Kidney (tissue), 14 donors: Measurements from ENCODE around the gene TNK2. TPM values are rescaled to one million over a fixed set of nuclear protein-coding genes. Genes with fewer than 3 reads are reported as not detected.

Experiments
- DNase-seq, 5 donors: peaks; one replicate each; pipeline ENCODE4 v3.0.0-alpha.2; 2013 to 2020
- FAIRE-seq: peaks from 2 replicates; lab custom pipeline; 2012; peaks lifted over from hg19 to GRCh38; lab: Jason Lieb, UNC
- H3K27ac ChIP-seq, 2 donors: one replicate each; pipeline ENCODE4 v1.7.0; 2013; ENCODE audit warnings: low read depth in 2 of 2, low read length in 2 of 2, inconsistent platforms in 1 of 2
- H3K27me3 ChIP-seq: one replicate; pipeline ENCODE4 v1.7.1; 2013; ENCODE audit warnings: low read length, inconsistent platforms; ENCODE audit not compliant: control insufficient read depth, insufficient read depth
- H3K36me3 ChIP-seq, 3 donors: one replicate each; pipeline versions ENCODE4 v1.7.0 to v1.7.1; 2013; ENCODE audit warnings: low read length in 3 of 3, control low read depth in 1 of 3, inconsistent platforms in 1 of 3; ENCODE audit not compliant: insufficient read depth in 3 of 3, control insufficient read depth in 2 of 3
- H3K4me1 ChIP-seq, 3 donors: one replicate each; pipeline versions ENCODE4 v1.7.0 to v1.7.1; 2013; ENCODE audit warnings: low read length in 3 of 3, inconsistent platforms in 1 of 3, low read depth in 1 of 3; ENCODE audit not compliant: control insufficient read depth in 2 of 3, insufficient read depth in 2 of 3
- H3K4me3 ChIP-seq, 3 donors: one replicate each; pipeline versions ENCODE4 v1.7.0 to v1.8.1; 2013; ENCODE audit warnings: low read length in 3 of 3, control low read depth in 1 of 3, inconsistent platforms in 1 of 3
- H3K9ac ChIP-seq, 3 donors: one replicate each; pipeline versions ENCODE4 v1.7.0 to v1.7.1; 2013; ENCODE audit warnings: low read length in 3 of 3, control low read depth in 1 of 3, inconsistent platforms in 1 of 3
- H3K9me3 ChIP-seq, 3 donors: one replicate each; pipeline versions ENCODE4 v1.7.0 to v1.7.1; 2013; ENCODE audit warnings: low read length in 3 of 3, control low read depth in 1 of 3, inconsistent platforms in 1 of 3; ENCODE audit not compliant: control insufficient read depth in 2 of 3, insufficient read depth in 1 of 3
- intact Hi-C: fragments of 100-400 bp; cut with DNase I; formaldehyde crosslinking; loops from one replicate; pipeline ENCODE4 v1.11.1; 2022
- polyA plus RNA-seq: library from polyadenylated mRNA; stranded (reverse); fragments of 350-450 nt; fragmentation: Illumina TruSeq; extraction: RNeasy Lipid Tissue Mini Kit (QIAGEN cat#74804); gene quantifications from one replicate; pipeline ENCODE4 v1.2.3, GENCODE V29; 2014; ENCODE audit warnings: low read depth, low replicate concordance; ENCODE audit not compliant: insufficient read depth
- total RNA-seq: library from RNA; stranded (reverse); fragmentation: NEBNext Ultra II Directional; extraction: Animal tissue kit (Norgen Biotek cat#: 25700); gene quantifications from one replicate; pipeline ENCODE4 v1.2.1, GENCODE V29; 2021
- TF ChIP-seq, protein P1 (sequence below): IDR thresholded peaks from 3 replicates; pipeline ENCODE4 v1.5.1; 2012; ENCODE audit warnings: mild to moderate bottlenecking, moderate library complexity, borderline replicate concordance; ENCODE audit not compliant: insufficient read depth; ENCODE audit errors: extremely low read depth
- donor health status: control.
- donor health status: control.
- donor health status: control.
- donor health status: control.
- donor health status: control.
- donor health status: DM: yes; HTN: yes; CAD: no.
- donor health status: Normal renal cell carcinoma (clear cell type).

TNK2 gene
- total and polyA plus RNA-seq, 2 donors from 2014 or later: 14.7 to 42.5 TPM

DNA sequence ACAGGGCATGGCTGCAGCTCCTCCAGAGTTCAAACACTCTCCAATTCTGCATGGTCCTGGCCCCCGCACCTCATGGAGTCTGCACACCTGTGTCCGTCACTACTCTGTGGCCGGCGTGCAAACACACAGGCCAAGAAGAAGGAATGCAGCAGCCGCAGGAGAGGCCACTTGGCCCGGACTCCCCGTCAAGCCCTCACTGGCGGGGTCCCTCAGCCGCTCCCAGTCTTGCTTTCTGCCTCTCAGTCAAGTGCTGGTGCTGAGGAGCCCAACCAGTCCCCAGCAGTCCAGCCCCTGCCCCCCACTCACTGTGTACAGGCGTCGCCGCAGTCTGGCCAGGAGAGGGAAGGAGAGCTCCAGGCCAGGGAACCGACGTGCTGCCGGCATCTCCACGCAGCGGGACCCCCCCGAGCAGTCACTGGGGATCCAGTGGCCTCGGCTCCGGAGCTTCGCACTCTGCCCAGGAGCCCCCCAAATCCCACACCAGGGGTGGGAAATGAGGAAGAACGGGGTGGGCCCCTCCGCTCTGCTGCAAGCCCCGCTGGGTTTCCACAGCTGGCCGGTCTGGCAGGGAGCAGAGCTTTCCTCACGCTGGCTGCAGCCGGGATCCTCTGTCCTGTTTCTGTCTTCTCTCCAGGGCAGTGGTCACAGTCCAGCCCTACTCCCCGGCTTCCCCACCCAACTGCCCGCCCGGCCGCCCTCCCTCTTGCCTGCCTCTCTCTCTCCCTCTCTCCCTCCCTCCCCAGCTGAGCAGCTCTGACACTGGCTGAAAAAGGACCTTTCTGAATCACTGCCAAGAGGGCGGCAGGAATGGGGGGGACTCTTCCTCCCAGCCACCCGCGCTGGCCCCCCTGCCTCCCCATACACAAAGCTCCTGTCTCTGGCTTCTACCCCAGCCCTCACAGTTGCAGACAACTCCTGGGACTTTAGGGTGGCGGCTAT, 16.0 kb downstream of the TNK2 start:
- Histone ChIP-seq H3K36me3 (peaks cover 0 to 4% (median 0%) of the 10 kb centered on the region in 3 donors), H3K27ac (no peak overlapping the region), H3K4me3 (peak overlapping the region in 1 of 3 donors; percentile 29), H3K9ac (peak overlapping the region in 1 of 3 donors; percentile 46), H3K4me1 (peaks cover 0 to 30% (median 0%) of the 10 kb centered on the region in 3 donors), H3K9me3 (no peaks in the 10 kb centered on the region), H3K27me3 (no peaks in the 10 kb centered on the region)
- no peak for FAIRE-seq
- TF ChIP-seq, protein P1, sequence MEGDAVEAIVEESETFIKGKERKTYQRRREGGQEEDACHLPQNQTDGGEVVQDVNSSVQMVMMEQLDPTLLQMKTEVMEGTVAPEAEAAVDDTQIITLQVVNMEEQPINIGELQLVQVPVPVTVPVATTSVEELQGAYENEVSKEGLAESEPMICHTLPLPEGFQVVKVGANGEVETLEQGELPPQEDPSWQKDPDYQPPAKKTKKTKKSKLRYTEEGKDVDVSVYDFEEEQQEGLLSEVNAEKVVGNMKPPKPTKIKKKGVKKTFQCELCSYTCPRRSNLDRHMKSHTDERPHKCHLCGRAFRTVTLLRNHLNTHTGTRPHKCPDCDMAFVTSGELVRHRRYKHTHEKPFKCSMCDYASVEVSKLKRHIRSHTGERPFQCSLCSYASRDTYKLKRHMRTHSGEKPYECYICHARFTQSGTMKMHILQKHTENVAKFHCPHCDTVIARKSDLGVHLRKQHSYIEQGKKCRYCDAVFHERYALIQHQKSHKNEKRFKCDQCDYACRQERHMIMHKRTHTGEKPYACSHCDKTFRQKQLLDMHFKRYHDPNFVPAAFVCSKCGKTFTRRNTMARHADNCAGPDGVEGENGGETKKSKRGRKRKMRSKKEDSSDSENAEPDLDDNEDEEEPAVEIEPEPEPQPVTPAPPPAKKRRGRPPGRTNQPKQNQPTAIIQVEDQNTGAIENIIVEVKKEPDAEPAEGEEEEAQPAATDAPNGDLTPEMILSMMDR: no peak
- DNase-seq: peak; percentile 70 to 91 (median 83)
- intact Hi-C loops: no loop called here

DNA sequence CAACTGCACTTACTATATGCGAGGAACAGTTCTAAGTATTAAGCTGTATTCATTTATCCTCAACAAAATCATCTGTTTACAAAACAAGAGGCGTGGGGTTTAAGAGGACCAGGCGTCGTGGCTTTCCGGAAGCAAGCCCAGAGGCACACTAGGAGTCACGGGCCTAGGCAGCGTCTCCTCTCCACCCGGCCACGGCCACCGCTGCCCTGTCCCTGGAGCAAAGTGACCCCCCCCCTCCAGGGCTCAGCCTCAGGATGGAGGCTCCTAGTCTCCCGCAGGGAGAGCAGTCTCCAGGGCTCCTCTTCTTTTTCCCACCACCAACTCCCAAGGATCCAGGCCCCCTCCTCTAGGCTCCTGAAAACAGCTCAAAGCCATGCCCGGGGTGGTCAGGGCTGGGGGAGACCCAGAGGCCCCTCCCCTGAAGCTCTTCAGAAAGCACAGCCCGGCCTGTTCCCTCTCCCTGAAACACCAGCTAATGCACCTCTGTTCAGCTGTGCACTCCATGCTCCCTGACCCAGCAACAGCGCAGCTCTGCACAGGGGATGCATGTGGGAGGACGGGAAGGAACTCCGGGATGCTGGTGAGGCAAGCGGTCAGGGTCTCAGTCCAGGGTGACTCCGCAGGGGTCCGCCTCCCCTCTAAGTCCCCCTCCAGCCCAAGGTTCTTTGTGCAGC, 16.8 kb downstream of the TNK2 start:
- H3K9ac ChIP-seq: no peak overlapping the region

DNA sequence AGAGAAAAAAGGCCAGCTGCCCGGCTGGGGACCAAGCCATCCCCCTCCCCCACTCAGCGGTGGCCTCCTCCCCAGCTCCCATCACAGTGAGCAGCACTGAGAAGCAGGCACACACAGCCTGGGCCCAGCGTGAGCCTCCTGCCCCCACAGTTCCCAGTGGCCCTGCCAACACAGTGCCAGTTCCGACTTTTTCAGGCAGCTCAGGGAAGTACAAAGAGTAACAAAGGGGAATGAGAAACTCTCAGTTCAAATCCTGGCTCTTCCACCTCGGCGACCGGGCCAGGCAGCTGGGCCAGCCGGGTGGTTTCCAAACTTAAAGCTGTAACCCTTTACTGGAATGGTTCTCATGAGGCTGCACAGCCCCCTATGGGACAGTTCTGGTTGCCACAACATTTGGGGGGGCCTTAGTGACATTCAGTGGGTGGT, 18.5 kb downstream of the TNK2 start:
- H3K9me3 ChIP-seq: no peaks in the 10 kb centered on the region
- FAIRE-seq (no peak), DNase-seq (no peak)
- TF ChIP-seq, protein P1: no peak
- peaks cover 0 to 4% (median 0%) of the 10 kb centered on the region in 3 donors for H3K36me3 ChIP-seq
- H3K27ac ChIP-seq: no peak overlapping the region
- H3K27me3 ChIP-seq: no peaks in the 10 kb centered on the region
- intact Hi-C loops: no loop called here
- H3K9ac ChIP-seq: no peak overlapping the region
- peaks cover 0 to 20% (median 0%) of the 10 kb centered on the region in 3 donors for H3K4me1 ChIP-seq
- no peak overlapping the region for H3K4me3 ChIP-seq

More for the DNA sequence above, 16.8 kb downstream of the TNK2 start:
- H3K4me1 ChIP-seq: peaks cover 0 to 24% (median 0%) of the 10 kb centered on the region in 3 donors
- intact Hi-C loops: no loop called here
- H3K27me3 ChIP-seq: no peaks in the 10 kb centered on the region
- H3K9me3 ChIP-seq: no peaks in the 10 kb centered on the region
- DNase-seq (no peak), FAIRE-seq (no peak)
- H3K36me3 ChIP-seq: peaks cover 0 to 4% (median 0%) of the 10 kb centered on the region in 3 donors
- H3K4me3 ChIP-seq: peak overlapping the region in 1 of 3 donors; percentile 29
- no peak overlapping the region for H3K27ac ChIP-seq
- TF ChIP-seq, protein P1: no peak
